Measurements from ENCODE around the gene LAMB2. TPM values are rescaled to one million over a fixed set of nuclear protein-coding genes. Genes with fewer than 3 reads are reported as not detected.

Gene LAMB2
- total and polyA plus RNA-seq, 10 of the 15 experiments (the other 5 are each of a cell fraction or from before 2014, with no cell fraction given) = 0.13 to 3.2 (median 0.64) TPM; not detected in 3

DNA sequence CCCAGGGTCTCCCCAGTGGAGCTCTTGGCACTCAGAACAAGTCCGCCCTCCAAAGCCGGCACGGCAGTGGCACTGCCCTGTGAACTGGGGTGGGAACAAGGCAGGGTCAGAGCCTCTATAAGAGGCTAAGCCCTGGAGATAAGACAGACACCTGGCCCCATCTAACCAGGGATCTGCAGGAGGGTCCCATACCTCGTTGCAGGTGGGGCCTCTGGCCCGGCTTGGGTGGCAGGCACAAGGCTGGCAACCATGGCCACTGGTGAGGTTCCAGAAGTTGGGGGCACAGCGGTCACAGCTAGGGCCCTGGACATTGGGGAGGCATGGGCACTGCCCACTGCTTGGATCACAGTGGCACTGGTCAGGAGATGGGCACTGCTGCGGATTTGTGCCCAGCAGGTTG lies 8.6 kb downstream of the LAMB2 start:
- RAD21 ChIA-PET (ENCODE audit: unreplicated experiment) = interaction anchor here (1.2 kb wide), 1 partner anchor 136 kb away, joined by 3 read pairs; no protein-coding TSS in a partner anchor
- 65% methylated on average over 7 of the region's 7 CpGs for WGBS (ENCODE audit: insufficient coverage, insufficient replicate concordance, low lambda C conversion rate, missing lambda C conversion rate)

More for the DNA sequence above, 8.6 kb downstream of the LAMB2 start:
- no peaks in the 10 kb centered on the region for H3K9me3 ChIP-seq (replicated peaks; ENCODE audit: control insufficient read depth, insufficient read depth, low read length)
- no peak overlapping the region for H2AFZ ChIP-seq (ENCODE audit: control insufficient read depth, low read depth, low read length)
- no peak for DNase-seq (ENCODE audit: low read depth, low spot score)
- H3K36me3 ChIP-seq (ENCODE audit: control insufficient read depth in 2 of 2, insufficient read depth in 2 of 2, low read length in 1 of 2) = no peaks in the 10 kb centered on the region
- in situ Hi-C loops (cut with MboI) = no loop called here
- ChIA-PET SMC1A (ENCODE audit: uncharacterized antibody, unreplicated experiment) (no interaction called here), POLR2A (interaction anchor here (0.6 kb wide), 1 partner anchor 212 kb away, joined by 3 read pairs; no protein-coding TSS in a partner anchor), CTCF (interaction anchor here (1.8 kb wide), 1 partner anchor 136 kb away, joined by 13 read pairs; no protein-coding TSS in a partner anchor)
- H3K4me3 ChIP-seq = no peak overlapping the region
- no peaks in the 10 kb centered on the region for H4K20me1 ChIP-seq (ENCODE audit: control insufficient read depth, insufficient read depth)
- peaks cover 13% of the 10 kb centered on the region for H3K79me2 ChIP-seq (ENCODE audit: control insufficient read depth, insufficient read depth, low read length)
- no TSS peak for BruUV-seq (replicated peaks)
- no peak for FAIRE-seq
- no peak overlapping the region for H3K27ac ChIP-seq (ENCODE audit: control insufficient read depth, insufficient read depth)
- no peak overlapping the region for H3K9ac ChIP-seq (ENCODE audit: control insufficient read depth, insufficient read depth, low read length)
- H3K4me2 ChIP-seq (ENCODE audit: control insufficient read depth, insufficient read depth) = no peak overlapping the region
- H3K4me1 ChIP-seq (ENCODE audit: control insufficient read depth, insufficient read depth, low read length) = peaks cover 9% of the 10 kb centered on the region
- no peaks in the 10 kb centered on the region for H3K27me3 ChIP-seq (replicated peaks in 1 of 2; ENCODE audit: control insufficient read depth in 2 of 2, insufficient read depth in 2 of 2, low read length in 1 of 2)
- TF ChIP-seq SPI1 (IDR thresholded peaks at IDR 0.05; ENCODE audit: borderline replicate concordance, insufficient read depth, low read depth, low read length) = no peak
- no peak for TF ChIP-seq LARP7 (IDR thresholded peaks at IDR 0.05)
- TF ChIP-seq, protein P1, sequence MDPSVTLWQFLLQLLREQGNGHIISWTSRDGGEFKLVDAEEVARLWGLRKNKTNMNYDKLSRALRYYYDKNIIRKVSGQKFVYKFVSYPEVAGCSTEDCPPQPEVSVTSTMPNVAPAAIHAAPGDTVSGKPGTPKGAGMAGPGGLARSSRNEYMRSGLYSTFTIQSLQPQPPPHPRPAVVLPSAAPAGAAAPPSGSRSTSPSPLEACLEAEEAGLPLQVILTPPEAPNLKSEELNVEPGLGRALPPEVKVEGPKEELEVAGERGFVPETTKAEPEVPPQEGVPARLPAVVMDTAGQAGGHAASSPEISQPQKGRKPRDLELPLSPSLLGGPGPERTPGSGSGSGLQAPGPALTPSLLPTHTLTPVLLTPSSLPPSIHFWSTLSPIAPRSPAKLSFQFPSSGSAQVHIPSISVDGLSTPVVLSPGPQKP (IDR thresholded peaks at IDR 0.05; ENCODE audit: low read depth, low read length) = no peak
- no peak for TF ChIP-seq EP300 (IDR thresholded peaks at IDR 0.05; ENCODE audit: borderline replicate concordance in 1 of 2, control insufficient read depth in 1 of 2, low read depth in 2 of 2, low read length in 2 of 2)
- no peak for TF ChIP-seq HDAC2 (IDR thresholded peaks at IDR 0.05)
- TF ChIP-seq TCF12 (IDR thresholded peaks at IDR 0.05; ENCODE audit: low read depth, low read length) = no peak
- TF ChIP-seq POLR2AphosphoS5 (IDR thresholded peaks at IDR 0.05; ENCODE audit: low read length) = no peak
- TF ChIP-seq, protein P2, sequence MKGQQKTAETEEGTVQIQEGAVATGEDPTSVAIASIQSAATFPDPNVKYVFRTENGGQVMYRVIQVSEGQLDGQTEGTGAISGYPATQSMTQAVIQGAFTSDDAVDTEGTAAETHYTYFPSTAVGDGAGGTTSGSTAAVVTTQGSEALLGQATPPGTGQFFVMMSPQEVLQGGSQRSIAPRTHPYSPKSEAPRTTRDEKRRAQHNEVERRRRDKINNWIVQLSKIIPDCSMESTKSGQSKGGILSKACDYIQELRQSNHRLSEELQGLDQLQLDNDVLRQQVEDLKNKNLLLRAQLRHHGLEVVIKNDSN (IDR thresholded peaks at IDR 0.05; ENCODE audit: borderline replicate concordance, extremely low read length, insufficient read depth, low read depth, low read length) = no peak
- intact Hi-C loops (cut with micrococcal nuclease; ENCODE audit: unreplicated experiment) = no loop called here
- ATAC-seq = no peak
